ENCODE data around the gene PQBP1.

Gene PQBP1

GRCh38 chrX:48899078-48899410 lies 1.3 kb downstream of the PQBP1 start:
- no peak overlapping the region for H3K4me3 ChIP-seq (ENCODE audit: low read depth, low read length)
- TF ChIP-seq POLR2A (IDR thresholded peaks at IDR 0.05; ENCODE audit: extremely low read depth, insufficient read length) (no peak), CTCF (IDR thresholded peaks at IDR 0.05; ENCODE audit: low read depth, low read length) (no peak), MYC (IDR thresholded peaks at IDR 0.05; ENCODE audit: low read depth, low read length) (no peak), MAX (IDR thresholded peaks at IDR 0.05; ENCODE audit: low read depth, low read length) (no peak)
- no peak for DNase-seq (ENCODE audit: low read depth)

- no peak for DNase-seq (ENCODE audit: low read depth)
- TF ChIP-seq POLR2A (IDR thresholded peaks at IDR 0.05; ENCODE audit: extremely low read depth, insufficient read length) = no peak
- no peak for TF ChIP-seq MYC (IDR thresholded peaks at IDR 0.05; ENCODE audit: low read depth, low read length)
- TF ChIP-seq MAX (IDR thresholded peaks at IDR 0.05; ENCODE audit: low read depth, low read length) = no peak
- TF ChIP-seq CTCF (IDR thresholded peaks at IDR 0.05; ENCODE audit: low read depth, low read length) = no peak
- H3K4me3 ChIP-seq (ENCODE audit: low read depth, low read length) = no peak overlapping the region
Measured at GRCh38 chrX:48901069-48901468, 3.3 kb downstream of the PQBP1 start.

- H3K4me3 ChIP-seq (ENCODE audit: low read depth, low read length) = no peak overlapping the region
- no peak for DNase-seq (ENCODE audit: low read depth)
- TF ChIP-seq POLR2A (IDR thresholded peaks at IDR 0.05; ENCODE audit: extremely low read depth, insufficient read length) (no peak), MAX (IDR thresholded peaks at IDR 0.05; ENCODE audit: low read depth, low read length) (no peak), CTCF (IDR thresholded peaks at IDR 0.05; ENCODE audit: low read depth, low read length) (no peak), MYC (IDR thresholded peaks at IDR 0.05; ENCODE audit: low read depth, low read length) (no peak)
Measured at GRCh38 chrX:48902135-48902534, 4.4 kb downstream of the PQBP1 start.

GRCh38 chrX:48902776-48903175 lies 5.0 kb downstream of the PQBP1 start:
- DNase-seq (ENCODE audit: low read depth) = no peak
- no peak for TF ChIP-seq MAX (IDR thresholded peaks at IDR 0.05; ENCODE audit: low read depth, low read length)
- no peak for TF ChIP-seq MYC (IDR thresholded peaks at IDR 0.05; ENCODE audit: low read depth, low read length)
- TF ChIP-seq POLR2A (IDR thresholded peaks at IDR 0.05; ENCODE audit: extremely low read depth, insufficient read length) = no peak
- TF ChIP-seq CTCF (IDR thresholded peaks at IDR 0.05; ENCODE audit: low read depth, low read length) = no peak
- H3K4me3 ChIP-seq (ENCODE audit: low read depth, low read length) = no peak overlapping the region

- H3K4me3 ChIP-seq (ENCODE audit: low read depth, low read length) = no peak overlapping the region
- TF ChIP-seq POLR2A (IDR thresholded peaks at IDR 0.05; ENCODE audit: extremely low read depth, insufficient read length) (no peak), MAX (IDR thresholded peaks at IDR 0.05; ENCODE audit: low read depth, low read length) (no peak), CTCF (IDR thresholded peaks at IDR 0.05; ENCODE audit: low read depth, low read length) (no peak), MYC (IDR thresholded peaks at IDR 0.05; ENCODE audit: low read depth, low read length) (no peak)
- no peak for DNase-seq (ENCODE audit: low read depth)
Measured at GRCh38 chrX:48903290-48903689, 5.6 kb downstream of the PQBP1 start.

- no peak for DNase-seq (ENCODE audit: low read depth)
- H3K4me3 ChIP-seq (ENCODE audit: low read depth, low read length) = no peak overlapping the region
- TF ChIP-seq POLR2A (IDR thresholded peaks at IDR 0.05; ENCODE audit: extremely low read depth, insufficient read length) (no peak), MAX (IDR thresholded peaks at IDR 0.05; ENCODE audit: low read depth, low read length) (no peak), MYC (IDR thresholded peaks at IDR 0.05; ENCODE audit: low read depth, low read length) (no peak), CTCF (IDR thresholded peaks at IDR 0.05; ENCODE audit: low read depth, low read length) (no peak)
Measured at GRCh38 chrX:48904180-48904579, 6.5 kb downstream of the PQBP1 start.
